ENCODE measurements around the gene FOXF1. TPM values are rescaled to one million over a fixed set of nuclear protein-coding genes. Genes with fewer than 3 reads are reported as not detected.
A peak's percentile ranks its signal among the peaks of the same experiment; 100 is the strongest.

FOXF1 gene
- total RNA-seq, 2 donors from 2014 or later = not detected

GRCh38 chr16:86519007-86519648 is 8.8 kb downstream of the FOXF1 start:
- WGBS, 2 experiments (ENCODE audit: insufficient coverage in 1 of 2, insufficient read length in 1 of 2) = 88% methylated on average over 14 to 16 of the region's 16 CpGs
- no peak overlapping the region for H3K4me3 ChIP-seq (ENCODE audit: low read length)
- no peak overlapping the region for H3K27ac ChIP-seq (ENCODE audit: low read depth, low read length)
- H3K4me3 Mint-ChIP-seq = no peak overlapping the region
- peaks cover 3% of the 10 kb centered on the region for H3K4me1 ChIP-seq (ENCODE audit: control insufficient read depth, insufficient read depth, low read length)
- H3K27ac Mint-ChIP-seq = no peak overlapping the region
- peaks cover 72% of the 10 kb centered on the region for H3K27me3 Mint-ChIP-seq (ENCODE audit: insufficient read depth)
- DNase-seq = no peak
- H3K9me3 Mint-ChIP-seq = no peaks in the 10 kb centered on the region
- H3K27me3 ChIP-seq (ENCODE audit: control insufficient read depth, insufficient read depth, low read length, poor library complexity, severe bottlenecking) = peaks cover 78% of the 10 kb centered on the region
- H3K36me3 ChIP-seq (ENCODE audit: control insufficient read depth, insufficient read depth, low read length) = no peaks in the 10 kb centered on the region
- H3K9ac ChIP-seq (ENCODE audit: extremely low read depth, low read length, poor library complexity, severe bottlenecking) = no peak overlapping the region
- peaks cover 2% of the 10 kb centered on the region for H3K4me1 Mint-ChIP-seq
- no peaks in the 10 kb centered on the region for H3K9me3 ChIP-seq (ENCODE audit: control insufficient read depth, low read length)
- no peaks in the 10 kb centered on the region for H3K36me3 Mint-ChIP-seq (ENCODE audit: low read depth)
- no peak for TF ChIP-seq CTCF (conservative IDR thresholded peaks at IDR 0.05)

GRCh38 chr16:86519649-86520316 is 9.5 kb downstream of the FOXF1 start:
- no peaks in the 10 kb centered on the region for H3K9me3 ChIP-seq (ENCODE audit: control insufficient read depth, low read length)
- peaks cover 71% of the 10 kb centered on the region for H3K27me3 ChIP-seq (ENCODE audit: control insufficient read depth, insufficient read depth, low read length, poor library complexity, severe bottlenecking)
- peaks cover 2% of the 10 kb centered on the region for H3K4me1 Mint-ChIP-seq
- peak; percentile 87 for DNase-seq
- no peaks in the 10 kb centered on the region for H3K36me3 ChIP-seq (ENCODE audit: control insufficient read depth, insufficient read depth, low read length)
- peak; percentile 97 for TF ChIP-seq CTCF (conservative IDR thresholded peaks at IDR 0.05)
- peaks cover 3% of the 10 kb centered on the region for H3K4me1 ChIP-seq (ENCODE audit: control insufficient read depth, insufficient read depth, low read length)
- no peak overlapping the region for H3K4me3 ChIP-seq (ENCODE audit: low read length)
- no peak overlapping the region for H3K27ac ChIP-seq (ENCODE audit: low read depth, low read length)
- H3K27me3 Mint-ChIP-seq (ENCODE audit: insufficient read depth) = peaks cover 66% of the 10 kb centered on the region
- no peak overlapping the region for H3K4me3 Mint-ChIP-seq
- H3K9me3 Mint-ChIP-seq = no peaks in the 10 kb centered on the region
- H3K36me3 Mint-ChIP-seq (ENCODE audit: low read depth) = no peaks in the 10 kb centered on the region
- no peak overlapping the region for H3K9ac ChIP-seq (ENCODE audit: extremely low read depth, low read length, poor library complexity, severe bottlenecking)
- H3K27ac Mint-ChIP-seq = no peak overlapping the region
- WGBS, 2 experiments (ENCODE audit: insufficient coverage in 1 of 2, insufficient read length in 1 of 2) = 32 to 40% methylated on average over 23 to 31 of the region's 31 CpGs

GRCh38 chr16:86520317-86521210 is 10.2 kb downstream of the FOXF1 start:
- Histone ChIP-seq H3K9ac (ENCODE audit: extremely low read depth, low read length, poor library complexity, severe bottlenecking) (no peak overlapping the region), H3K36me3 (ENCODE audit: control insufficient read depth, insufficient read depth, low read length) (no peaks in the 10 kb centered on the region), H3K27ac (ENCODE audit: low read depth, low read length) (no peak overlapping the region), H3K4me3 (ENCODE audit: low read length) (no peak overlapping the region), H3K4me1 (ENCODE audit: control insufficient read depth, insufficient read depth, low read length) (peaks cover 3% of the 10 kb centered on the region), H3K9me3 (ENCODE audit: control insufficient read depth, low read length) (no peaks in the 10 kb centered on the region), H3K27me3 (ENCODE audit: control insufficient read depth, insufficient read depth, low read length, poor library complexity, severe bottlenecking) (peaks cover 63% of the 10 kb centered on the region)
- no peaks in the 10 kb centered on the region for H3K36me3 Mint-ChIP-seq (ENCODE audit: low read depth)
- H3K27ac Mint-ChIP-seq = no peak overlapping the region
- WGBS, 2 experiments (ENCODE audit: insufficient coverage in 1 of 2, insufficient read length in 1 of 2) = 70% methylated on average over 25 to 30 of the region's 30 CpGs
- no peak for DNase-seq
- no peaks in the 10 kb centered on the region for H3K9me3 Mint-ChIP-seq
- H3K4me3 Mint-ChIP-seq = no peak overlapping the region
- no peak for TF ChIP-seq CTCF (conservative IDR thresholded peaks at IDR 0.05)
- H3K4me1 Mint-ChIP-seq = peaks cover 2% of the 10 kb centered on the region
- peaks cover 59% of the 10 kb centered on the region for H3K27me3 Mint-ChIP-seq (ENCODE audit: insufficient read depth)

Data from endodermal cell (in vitro differentiated cells).